IPS-18a (cell line): ENCODE data around the gene STIMATE.

Source experiments
- H3K27ac ChIP-seq: one replicate; pipeline ENCODE4 v1.5.1; 2013; ENCODE audit warnings: low read length
- H3K27me3 ChIP-seq: one replicate; pipeline ENCODE4 v1.6.1; 2013; ENCODE audit warnings: mild to moderate bottlenecking, low read length; ENCODE audit not compliant: control insufficient read depth, insufficient read depth
- H3K36me3 ChIP-seq: one replicate; pipeline ENCODE4 v1.6.1; 2013; ENCODE audit warnings: low read depth, low read length; ENCODE audit not compliant: control insufficient read depth
- H3K4me1 ChIP-seq: one replicate; pipeline ENCODE4 v1.6.1; 2013; ENCODE audit warnings: low read depth, low read length; ENCODE audit not compliant: control insufficient read depth
- H3K4me3 ChIP-seq: one replicate; pipeline ENCODE4 v1.5.1; 2013; ENCODE audit warnings: low read length
- H3K9ac ChIP-seq: one replicate; pipeline ENCODE4 v1.6.1; 2013; ENCODE audit warnings: mild to moderate bottlenecking, low read length, moderate library complexity
- H3K9me3 ChIP-seq: one replicate; pipeline ENCODE4 v1.6.1; 2013; ENCODE audit warnings: low read depth, low read length; ENCODE audit not compliant: control insufficient read depth

The STIMATE gene

DNA sequence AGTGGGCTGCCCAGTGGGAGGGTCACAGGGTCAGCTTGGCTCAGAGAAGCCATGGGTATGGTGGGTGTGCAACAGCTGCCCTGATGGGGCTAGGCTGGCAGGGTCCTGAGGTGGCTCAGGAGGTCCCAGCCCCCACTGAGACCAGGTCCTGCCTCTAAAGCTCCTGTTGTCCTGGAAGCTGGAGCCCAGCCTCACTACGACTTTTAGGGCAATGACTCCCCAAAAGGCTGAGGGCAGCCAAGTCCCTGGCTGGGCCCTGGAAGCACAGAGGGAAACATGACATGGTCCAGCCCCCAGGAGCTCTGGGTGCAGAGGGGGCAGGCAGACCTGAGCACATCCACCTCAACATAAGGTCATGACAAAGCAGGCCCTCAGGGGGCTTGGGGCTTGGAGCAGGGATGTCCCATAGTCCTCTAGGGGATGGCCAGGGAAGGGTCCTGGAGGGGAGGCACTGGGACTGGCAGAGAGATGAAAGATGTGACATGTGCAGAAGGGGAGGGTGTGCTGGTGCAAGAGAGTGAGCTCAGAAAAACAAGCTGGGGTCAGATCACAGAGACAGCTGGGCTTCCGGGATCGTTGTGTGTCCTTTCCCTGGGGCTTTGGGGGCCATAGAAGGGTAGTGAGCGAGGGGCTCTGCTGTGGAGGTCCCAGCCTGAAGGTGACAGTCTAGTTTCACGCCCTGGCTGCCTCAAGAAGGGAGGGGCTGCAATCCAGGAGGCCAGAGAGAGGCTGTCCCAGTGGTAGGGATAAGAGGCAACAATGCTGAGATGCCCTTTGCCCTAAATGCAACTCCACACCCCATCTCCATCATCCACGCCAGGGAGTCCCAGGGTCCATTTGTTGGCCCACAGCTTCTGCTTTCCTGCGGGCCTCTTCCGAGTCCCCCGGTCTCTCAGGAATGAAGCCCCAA lies 103.4 kb downstream of the STIMATE start:
- no peak overlapping the region for H3K27ac ChIP-seq
- no peaks in the 10 kb centered on the region for H3K36me3 ChIP-seq
- no peak overlapping the region for H3K9ac ChIP-seq
- H3K4me3 ChIP-seq: no peak overlapping the region
- H3K9me3 ChIP-seq: no peaks in the 10 kb centered on the region
- no peaks in the 10 kb centered on the region for H3K4me1 ChIP-seq
- H3K27me3 ChIP-seq: no peaks in the 10 kb centered on the region

- Histone ChIP-seq H3K9me3 (no peaks in the 10 kb centered on the region), H3K27me3 (no peaks in the 10 kb centered on the region), H3K4me1 (no peaks in the 10 kb centered on the region), H3K4me3 (no peak overlapping the region), H3K9ac (no peak overlapping the region), H3K36me3 (no peaks in the 10 kb centered on the region), H3K27ac (no peak overlapping the region)
Observed at GRCh38 chr3:52792961-52793695, 104.2 kb downstream of the STIMATE start.

- Histone ChIP-seq H3K27me3 (no peaks in the 10 kb centered on the region), H3K36me3 (no peaks in the 10 kb centered on the region), H3K9ac (no peak overlapping the region), H3K4me3 (no peak overlapping the region), H3K4me1 (no peaks in the 10 kb centered on the region), H3K9me3 (no peaks in the 10 kb centered on the region), H3K27ac (no peak overlapping the region)
Observed at GRCh38 chr3:52792413-52792812, 104.9 kb downstream of the STIMATE start.

DNA sequence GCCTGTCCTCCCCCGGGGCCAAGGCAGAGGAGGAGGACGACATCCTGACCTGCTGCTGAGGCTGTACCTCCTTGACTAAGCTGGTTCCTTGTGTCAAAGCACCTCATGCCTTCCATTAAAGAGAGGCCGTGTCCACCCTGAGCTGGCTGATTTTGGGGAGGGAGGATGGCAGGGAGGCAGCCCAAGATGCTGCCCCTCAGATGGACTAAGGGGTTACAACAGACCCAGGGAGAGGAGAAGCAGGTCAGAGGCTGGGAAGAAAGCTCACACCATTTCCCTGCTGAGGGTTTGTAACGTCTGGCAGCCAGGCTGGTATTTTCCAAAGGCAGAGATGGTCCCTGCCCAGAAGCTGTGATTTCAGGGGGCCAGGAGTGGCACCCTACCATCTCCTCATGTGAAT lies 105.4 kb downstream of the STIMATE start:
- Histone ChIP-seq H3K36me3 (no peaks in the 10 kb centered on the region), H3K9ac (no peak overlapping the region), H3K4me1 (no peaks in the 10 kb centered on the region), H3K9me3 (no peaks in the 10 kb centered on the region), H3K4me3 (no peak overlapping the region), H3K27me3 (no peaks in the 10 kb centered on the region), H3K27ac (no peak overlapping the region)

DNA sequence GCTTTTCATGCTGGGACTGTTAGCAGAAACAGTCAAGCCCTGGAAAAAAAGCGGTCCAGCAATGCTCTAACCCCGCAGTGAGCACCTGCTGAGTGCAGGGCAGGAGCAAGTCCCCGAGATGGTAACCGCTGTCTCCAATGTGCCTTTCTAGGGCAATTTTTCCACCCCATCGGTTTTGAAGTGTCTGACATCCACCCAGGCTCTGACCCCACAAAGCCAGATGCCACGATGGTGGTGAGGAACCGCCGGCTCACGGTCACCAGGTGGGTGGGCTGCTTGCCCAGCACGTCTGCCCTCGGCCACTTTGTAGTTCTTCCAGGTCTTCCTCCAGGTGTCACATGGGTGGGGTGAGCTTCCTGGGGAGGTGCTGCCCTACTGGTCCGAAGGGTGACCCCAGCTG lies 106.0 kb downstream of the STIMATE start:
- Histone ChIP-seq H3K4me1 (no peaks in the 10 kb centered on the region), H3K36me3 (no peaks in the 10 kb centered on the region), H3K9ac (no peak overlapping the region), H3K27me3 (no peaks in the 10 kb centered on the region), H3K9me3 (no peaks in the 10 kb centered on the region), H3K4me3 (no peak overlapping the region), H3K27ac (no peak overlapping the region)

- H3K4me1 ChIP-seq: no peaks in the 10 kb centered on the region
- no peak overlapping the region for H3K9ac ChIP-seq
- H3K36me3 ChIP-seq: no peaks in the 10 kb centered on the region
- H3K27ac ChIP-seq: no peak overlapping the region
- H3K9me3 ChIP-seq: no peaks in the 10 kb centered on the region
- H3K4me3 ChIP-seq: no peak overlapping the region
- no peaks in the 10 kb centered on the region for H3K27me3 ChIP-seq
Observed at GRCh38 chr3:52790741-52791140, 106.6 kb downstream of the STIMATE start.

DNA sequence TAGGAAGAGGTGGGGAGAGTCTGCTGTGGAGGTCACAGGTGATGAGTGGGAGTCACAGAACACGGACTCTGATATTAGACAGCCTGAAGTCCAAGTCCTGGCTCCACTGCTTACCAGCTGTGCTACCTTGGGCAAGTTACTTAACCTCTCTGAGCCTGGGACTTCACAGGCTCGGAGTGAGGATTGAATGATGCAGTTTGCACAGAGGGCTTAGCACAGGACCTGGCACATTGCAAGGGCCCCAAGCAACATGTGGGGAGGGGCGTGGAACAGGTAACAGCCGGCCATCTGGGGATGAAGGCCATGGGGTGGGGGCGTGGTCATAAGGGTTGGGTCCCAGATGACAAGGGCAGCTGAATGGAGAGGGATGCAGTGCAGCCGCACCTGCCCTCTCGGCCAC lies 107.0 kb downstream of the STIMATE start:
- Histone ChIP-seq H3K27me3 (no peaks in the 10 kb centered on the region), H3K36me3 (no peaks in the 10 kb centered on the region), H3K4me1 (no peaks in the 10 kb centered on the region), H3K27ac (no peak overlapping the region), H3K9me3 (no peaks in the 10 kb centered on the region), H3K9ac (no peak overlapping the region), H3K4me3 (no peak overlapping the region)

GRCh38 chr3:52789746-52790040 lies 107.7 kb downstream of the STIMATE start:
- Histone ChIP-seq H3K36me3 (no peaks in the 10 kb centered on the region), H3K9me3 (no peaks in the 10 kb centered on the region), H3K27ac (no peak overlapping the region), H3K4me3 (no peak overlapping the region), H3K27me3 (no peaks in the 10 kb centered on the region), H3K4me1 (no peaks in the 10 kb centered on the region), H3K9ac (no peak overlapping the region)

GRCh38 chr3:52788890-52789745 lies 108.2 kb downstream of the STIMATE start:
- Histone ChIP-seq H3K4me1 (no peaks in the 10 kb centered on the region), H3K36me3 (no peaks in the 10 kb centered on the region), H3K9me3 (no peaks in the 10 kb centered on the region), H3K27ac (no peak overlapping the region), H3K4me3 (no peak overlapping the region), H3K27me3 (no peaks in the 10 kb centered on the region), H3K9ac (no peak overlapping the region)

GRCh38 chr3:52787672-52788625 lies 109.4 kb downstream of the STIMATE start:
- H3K27me3 ChIP-seq: no peaks in the 10 kb centered on the region
- no peak overlapping the region for H3K4me3 ChIP-seq
- no peak overlapping the region for H3K9ac ChIP-seq

More at GRCh38 chr3:52787672-52788625, 109.4 kb downstream of the STIMATE start:
- Histone ChIP-seq H3K36me3 (no peaks in the 10 kb centered on the region), H3K4me1 (no peaks in the 10 kb centered on the region), H3K9me3 (no peaks in the 10 kb centered on the region), H3K27ac (no peak overlapping the region)
